CD14-positive monocyte (primary cell): ENCODE measurements around the gene PDZK1IP1. TPM values are rescaled to one million over a fixed set of nuclear protein-coding genes. Genes with fewer than 3 reads are reported as not detected.
A peak's percentile ranks its signal among the peaks of the same experiment; 100 is the strongest.

Experiments used
- DNase-seq, 3 donors: peaks; one replicate each; pipeline ENCODE4 v3.0.0-alpha.2; 2011 to 2022
- H2AFZ ChIP-seq: 2 replicates; pipeline ENCODE4 v1.6.0; 2012; ENCODE audit warnings: mild to moderate bottlenecking, low read depth, low read length, inconsistent platforms; ENCODE audit not compliant: insufficient read depth, poor library complexity, severe bottlenecking
- H3K27ac ChIP-seq, 2 donors: 1 replicate in 1 of 2; 2 replicates in 1 of 2; pipeline ENCODE4 v1.5.1; 2012 to 2013; ENCODE audit warnings: low read length in 2 of 2, control low read depth in 1 of 2, inconsistent platforms in 1 of 2, low read depth in 1 of 2, mild to moderate bottlenecking in 1 of 2
- H3K27me3 ChIP-seq, 2 donors: one replicate each; pipeline versions ENCODE4 v1.6.0 to v1.6.1; 2011 to 2013; ENCODE audit warnings: low read length in 2 of 2; ENCODE audit not compliant: control insufficient read depth in 2 of 2, insufficient read depth in 2 of 2
- H3K36me3 ChIP-seq, 2 donors: replicated peaks in 1 of 2; 1 replicate in 1 of 2; 2 replicates in 1 of 2; pipeline versions ENCODE4 v1.5.1 to v1.6.1; 2012 to 2013; ENCODE audit warnings: low read length in 2 of 2, control low read depth in 1 of 2, inconsistent platforms in 1 of 2, mild to moderate bottlenecking in 1 of 2; ENCODE audit not compliant: insufficient read depth in 2 of 2, control insufficient read depth in 1 of 2
- H3K4me1 ChIP-seq, 2 donors: 1 replicate in 1 of 2; 2 replicates in 1 of 2; pipeline versions ENCODE4 v1.5.1 to v1.6.1; 2012 to 2013; ENCODE audit warnings: low read length in 2 of 2, control low read depth in 1 of 2, inconsistent platforms in 1 of 2, mild to moderate bottlenecking in 1 of 2, moderate library complexity in 1 of 2; ENCODE audit not compliant: insufficient read depth in 2 of 2, control insufficient read depth in 1 of 2
- H3K4me2 ChIP-seq: replicated peaks from 2 replicates; pipeline ENCODE3; 2012; ENCODE audit warnings: low read length, moderate library complexity, mild to moderate bottlenecking; ENCODE audit not compliant: poor library complexity, severe bottlenecking; ENCODE audit errors: extremely low read depth
- H3K4me3 ChIP-seq, 3 experiments: fragments of 200-600 bp in 1 of 3; sonication (generic) in 1 of 3; replicated peaks in 1 of 3; 1 replicate in 2 of 3; 2 replicates in 1 of 3; pipeline ENCODE4 v1.5.1; 2011 to 2013; ENCODE audit warnings: low read length in 3 of 3, mild to moderate bottlenecking in 3 of 3, control low read depth in 2 of 3, low read depth in 2 of 3, inconsistent platforms in 1 of 3, moderate library complexity in 1 of 3
- H3K79me2 ChIP-seq: 2 replicates; pipeline ENCODE4 v1.6.0; 2012; ENCODE audit warnings: mild to moderate bottlenecking, control low read depth, inconsistent platforms, low read length, moderate library complexity; ENCODE audit not compliant: insufficient read depth
- H3K9ac ChIP-seq: 2 replicates; pipeline ENCODE4 v1.6.0; 2017; ENCODE audit warnings: low read length, mild to moderate bottlenecking; ENCODE audit not compliant: insufficient read depth, poor library complexity, severe bottlenecking
- H3K9me3 ChIP-seq, 2 donors: replicated peaks in 1 of 2; 1 replicate in 1 of 2; 2 replicates in 1 of 2; pipeline versions ENCODE4 v1.5.1 to v1.6.1; 2012 to 2013; ENCODE audit warnings: low read length in 2 of 2, control low read depth in 1 of 2; ENCODE audit not compliant: control insufficient read depth in 1 of 2, insufficient read depth in 1 of 2
- H4K20me1 ChIP-seq: 2 replicates; pipeline ENCODE4 v1.6.0; 2012; ENCODE audit warnings: mild to moderate bottlenecking, low read length, control low read depth, moderate library complexity; ENCODE audit not compliant: insufficient read depth
- H3K27ac Mint-ChIP-seq, 7 donors: one replicate each; pipeline ENCODE4 v1.8.0; 2020; ENCODE audit warnings: mild to moderate bottlenecking in 7 of 7, mixed read lengths in 7 of 7, moderate library complexity in 6 of 7, inconsistent platforms in 2 of 7
- H3K27me3 Mint-ChIP-seq, 3 donors: one replicate each; pipeline ENCODE4 v1.8.0; 2021 to 2022; ENCODE audit warnings: low read depth in 3 of 3, mild to moderate bottlenecking in 3 of 3, mixed read lengths in 3 of 3, moderate library complexity in 3 of 3, inconsistent platforms in 1 of 3
- H3K36me3 Mint-ChIP-seq, 2 donors: one replicate each; pipeline ENCODE4 v1.8.0; 2020; ENCODE audit warnings: mixed read lengths in 2 of 2, inconsistent platforms in 1 of 2, mild to moderate bottlenecking in 1 of 2
- H3K4me1 Mint-ChIP-seq: one replicate; pipeline ENCODE4 v1.8.0; 2020; ENCODE audit warnings: mild to moderate bottlenecking, mixed read lengths
- H3K4me3 Mint-ChIP-seq, 2 donors: one replicate each; pipeline ENCODE4 v1.8.0; 2020; ENCODE audit warnings: mild to moderate bottlenecking in 2 of 2, mixed read lengths in 2 of 2, moderate library complexity in 1 of 2
- H3K9me3 Mint-ChIP-seq, 7 donors: one replicate each; pipeline ENCODE4 v1.8.0; 2020 to 2022; ENCODE audit warnings: mixed read lengths in 7 of 7, mild to moderate bottlenecking in 6 of 7, moderate library complexity in 6 of 7, inconsistent platforms in 2 of 7
- CTCF ChIP-seq: fragments of 200-600 bp; IDR thresholded peaks from one replicate; pipeline ENCODE4 v1.8.0; 2022; ENCODE audit warnings: antibody characterized with exemption, mild to moderate bottlenecking
- WGBS: methylation state at CpG from one replicate; pipeline ENCODE4 v1.1.5; 2013; ENCODE audit warnings: missing lambda C conversion rate; ENCODE audit not compliant: insufficient coverage; 5-methylcytosine and 5-hydroxymethylcytosine counted together
- intact Hi-C, 2 donors: fragments of 100-400 bp; cut with micrococcal nuclease; formaldehyde crosslinking; loops; one replicate each; pipeline versions ENCODE4 v1.15.0 to v1.15.1; 2023
- polyA plus RNA-seq, 3 donors: library from polyadenylated mRNA; depleted of rRNA in 1 of 3; unstranded in 2 of 3; stranded (reverse) in 1 of 3; fragments of 300-500 nt in 2 of 3; fragments of >200 nt in 1 of 3; fragmentation: Illumina TruSeq in 2 of 3; gene quantifications; 1 replicate in 2 of 3; 2 replicates in 1 of 3; pipeline ENCODE4 v1.2.3, GENCODE V29; 2012 to 2021

The PDZK1IP1 gene
- polyA plus RNA-seq, 3 donors = 1.4 TPM; not detected in 2

- Histone ChIP-seq H3K79me2 (no peaks in the 10 kb centered on the region), H3K4me3 (no peak overlapping the region), H3K4me1 (peaks cover 19 to 24% of the 10 kb centered on the region in 2 donors), H2AFZ (no peak overlapping the region), H3K36me3 (no peaks in the 10 kb centered on the region), H3K27ac (no peak overlapping the region), H4K20me1 (peaks cover 5% of the 10 kb centered on the region), H3K27me3 (peaks cover 72 to 91% of the 10 kb centered on the region in 2 donors), H3K4me2 (no peak overlapping the region), H3K9me3 (peaks cover 0 to 30% of the 10 kb centered on the region in 2 donors), H3K9ac (no peak overlapping the region)
- no peak for TF ChIP-seq CTCF
- Mint-ChIP-seq H3K9me3 (peaks cover 0 to 31% (median 15%) of the 10 kb centered on the region in 7 donors), H3K4me1 (peaks cover 34% of the 10 kb centered on the region), H3K27me3 (peaks cover 63 to 64% (median 64%) of the 10 kb centered on the region in 3 donors), H3K27ac (no peak overlapping the region), H3K4me3 (peak overlapping the region in 1 of 2 donors; percentile 83), H3K36me3 (peaks cover 5 to 7% of the 10 kb centered on the region in 2 donors)
- no peak for DNase-seq
- WGBS = 78% methylated on average over 1 of the region's 4 CpGs
- intact Hi-C loops = loop anchor here in 1 of 2 donors (5.0 kb wide), 1 partner anchor 220 kb away; no protein-coding TSS in a partner anchor
Measured at GRCh38 chr1:47226839-47227215, 37.0 kb upstream of the PDZK1IP1 start.

- H2AFZ ChIP-seq = no peak overlapping the region
- Mint-ChIP-seq H3K27me3 (peaks cover 57 to 62% (median 60%) of the 10 kb centered on the region in 3 donors), H3K27ac (no peak overlapping the region), H3K4me3 (peak overlapping the region; percentile 45 to 83), H3K4me1 (peaks cover 29% of the 10 kb centered on the region), H3K9me3 (peaks cover 0 to 26% (median 11%) of the 10 kb centered on the region in 7 donors), H3K36me3 (peaks cover under 1 to 3% of the 10 kb centered on the region in 2 donors)
- peaks cover 0 to 30% of the 10 kb centered on the region in 2 donors for H3K9me3 ChIP-seq
- TF ChIP-seq CTCF = no peak
- no peak overlapping the region for H3K27ac ChIP-seq
- H3K4me1 ChIP-seq = peaks cover 14 to 19% of the 10 kb centered on the region in 2 donors
- H3K9ac ChIP-seq = no peak overlapping the region
- peaks cover 5% of the 10 kb centered on the region for H4K20me1 ChIP-seq
- H3K79me2 ChIP-seq = no peaks in the 10 kb centered on the region
- no peak for DNase-seq
- peaks cover 72 to 86% of the 10 kb centered on the region in 2 donors for H3K27me3 ChIP-seq
- intact Hi-C loops = loop anchor here in 1 of 2 donors (5.0 kb wide), 1 partner anchor 221 kb away; no protein-coding TSS in a partner anchor
- H3K4me2 ChIP-seq = peak overlapping the region; percentile 47
- no peaks in the 10 kb centered on the region for H3K36me3 ChIP-seq
- no peak overlapping the region for H3K4me3 ChIP-seq
- no CpG with 5 or more reads among the region's 19 CpGs for WGBS
Measured at GRCh38 chr1:47226121-47226838, 36.4 kb upstream of the PDZK1IP1 start.
